Smooth muscle cell of the brain vasculature (primary cell): Measurements from ENCODE around the gene SLC25A33.

Experiments
- DNase-seq: peaks from one replicate; pipeline ENCODE4 v3.0.0-alpha.2; 2012; ENCODE audit warnings: low read depth, low spot score

Gene SLC25A33

DNA sequence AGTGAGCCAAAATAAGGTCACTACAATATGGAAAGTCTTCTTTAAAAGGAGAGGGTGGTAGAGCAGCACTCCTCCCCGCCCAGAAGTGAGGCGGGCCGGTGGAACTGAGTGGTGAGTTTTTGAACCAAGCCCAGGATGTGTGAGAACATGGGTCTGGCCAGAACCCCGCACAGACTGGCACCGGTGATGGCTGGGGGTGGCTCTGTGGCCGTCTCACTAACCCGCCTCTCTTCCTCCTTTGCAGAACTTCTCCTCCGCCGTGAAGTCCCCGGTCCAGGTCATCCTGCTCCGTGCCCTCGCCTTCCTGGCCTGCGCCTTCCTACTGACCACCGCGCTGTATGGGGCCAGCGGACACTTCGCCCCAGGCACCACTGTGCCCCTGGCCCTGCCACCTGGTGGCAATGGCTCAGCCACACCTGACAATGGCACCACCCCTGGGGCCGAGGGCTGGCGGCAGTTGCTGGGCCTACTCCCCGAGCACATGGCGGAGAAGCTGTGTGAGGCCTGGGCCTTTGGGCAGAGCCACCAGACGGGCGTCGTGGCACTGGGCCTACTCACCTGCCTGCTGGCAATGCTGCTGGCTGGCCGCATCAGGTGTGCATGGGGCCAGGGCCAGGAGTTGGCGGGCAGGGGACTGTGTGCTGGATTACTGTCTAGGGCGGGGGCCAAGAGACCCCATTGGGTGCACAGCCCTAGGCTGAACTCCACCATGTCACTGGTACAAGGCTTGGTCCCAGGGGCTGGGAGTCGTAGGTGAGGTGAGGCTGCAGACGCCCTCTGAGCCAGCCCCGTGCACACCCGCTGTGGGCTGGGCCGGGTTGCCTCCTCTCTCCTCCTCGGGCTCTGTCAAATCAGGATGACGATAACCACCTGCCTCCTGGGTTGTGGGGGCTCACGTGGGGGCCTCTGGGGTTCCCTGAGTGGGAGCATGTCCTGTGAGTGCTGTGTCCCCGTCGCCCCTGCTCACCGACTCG is 61.9 kb downstream of the SLC25A33 start:
- DNase-seq: no peak

- no peak for DNase-seq
These were observed 62.9 kb downstream of the SLC25A33 start for GRCh38 chr1:9601942-9602793.

DNA sequence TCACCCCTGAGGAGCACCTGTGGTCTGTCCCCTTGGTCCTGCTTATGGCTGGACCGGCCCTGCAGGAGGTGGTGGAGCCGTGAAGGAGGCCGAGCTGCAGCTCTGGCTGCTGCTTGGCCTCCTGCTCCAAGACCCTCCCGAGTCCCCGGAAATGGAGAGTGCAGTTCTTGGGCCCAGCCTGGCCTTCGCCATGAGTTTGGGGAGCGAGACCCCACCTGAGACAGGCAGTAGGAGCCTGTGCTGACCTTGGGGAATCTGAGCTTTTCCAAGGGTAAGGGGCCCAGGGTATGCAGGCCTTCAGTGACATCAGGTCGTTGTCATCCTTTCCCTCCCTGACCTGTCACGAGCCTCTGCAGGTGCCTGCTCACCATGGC is 63.5 kb downstream of the SLC25A33 start:
- DNase-seq: no peak

GRCh38 chr1:9603307-9603706 is 64.0 kb downstream of the SLC25A33 start:
- no peak for DNase-seq

GRCh38 chr1:9603766-9604753 is 64.8 kb downstream of the SLC25A33 start:
- no peak for DNase-seq

GRCh38 chr1:9604836-9605235 is 65.6 kb downstream of the SLC25A33 start:
- no peak for DNase-seq

GRCh38 chr1:9605946-9606455 is 66.7 kb downstream of the SLC25A33 start:
- no peak for DNase-seq

- no peak for DNase-seq
These were observed 67.2 kb downstream of the SLC25A33 start for GRCh38 chr1:9606458-9606857.

- DNase-seq: no peak
These were observed 67.7 kb downstream of the SLC25A33 start for GRCh38 chr1:9606948-9607347.

GRCh38 chr1:9607352-9607751 is 68.1 kb downstream of the SLC25A33 start:
- no peak for DNase-seq

- DNase-seq: no peak
These were observed 70.7 kb downstream of the SLC25A33 start for GRCh38 chr1:9609998-9610397.

DNA sequence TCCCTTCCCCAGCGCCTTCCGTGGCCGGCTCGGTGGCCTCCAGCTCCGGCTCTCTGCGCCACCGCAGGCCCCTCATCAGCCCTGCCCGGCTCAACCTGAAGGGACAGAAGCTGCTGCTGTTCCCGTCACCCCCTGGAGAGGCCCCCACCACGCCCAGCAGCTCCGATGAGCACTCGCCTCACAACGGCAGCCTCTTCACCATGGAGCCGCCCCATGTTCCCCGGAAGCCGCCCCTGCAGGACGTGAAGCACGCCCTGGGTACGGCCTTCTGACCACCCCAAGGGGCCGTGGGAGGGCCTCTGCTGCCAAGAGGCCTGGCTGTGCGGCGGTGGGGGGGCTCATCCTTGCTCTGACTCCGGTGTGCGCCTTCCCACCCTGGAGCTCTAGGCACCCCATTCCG is 71.3 kb downstream of the SLC25A33 start:
- DNase-seq: no peak

GRCh38 chr1:9611716-9612115 is 72.5 kb downstream of the SLC25A33 start:
- no peak for DNase-seq

- DNase-seq: no peak
These were observed 73.0 kb downstream of the SLC25A33 start for GRCh38 chr1:9612162-9612845.

GRCh38 chr1:9612871-9613624 is 73.8 kb downstream of the SLC25A33 start:
- no peak for DNase-seq

- DNase-seq: no peak
These were observed 74.5 kb downstream of the SLC25A33 start for GRCh38 chr1:9613625-9614299.

DNA sequence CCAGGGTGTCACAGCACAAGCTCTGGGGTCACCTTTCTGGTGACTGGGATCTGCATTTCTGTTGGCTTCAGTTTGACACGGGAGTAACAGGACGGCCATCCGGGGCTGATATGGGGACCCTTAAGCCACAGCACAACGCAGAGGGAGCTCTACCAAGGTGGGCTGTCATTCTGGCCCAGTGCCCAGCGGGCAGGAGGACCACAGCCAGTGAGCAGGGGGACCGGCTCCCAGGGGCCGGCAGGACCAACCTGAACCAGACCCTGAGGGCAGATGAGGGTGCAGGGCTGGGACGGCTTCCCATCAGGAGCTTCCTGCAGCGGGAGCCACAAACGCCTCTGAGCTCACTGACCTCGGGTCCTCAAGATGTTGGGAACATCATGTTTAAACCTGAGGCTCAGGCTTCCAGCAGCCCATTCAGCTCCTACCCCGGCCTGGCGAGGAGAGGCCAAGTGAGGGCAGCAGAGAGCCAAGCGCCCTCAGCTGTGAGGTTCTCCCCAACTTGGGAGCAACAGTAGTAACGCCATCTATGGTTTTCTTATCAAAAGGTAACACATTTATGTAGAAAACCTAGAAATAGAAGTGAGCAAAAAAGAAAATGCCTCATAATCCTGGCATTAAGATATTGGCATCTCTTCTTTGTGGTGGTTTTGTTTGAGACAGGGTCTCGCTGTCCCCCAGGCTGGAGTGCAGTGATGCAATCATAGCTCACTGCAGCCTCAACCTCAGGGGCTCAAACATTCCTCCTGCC is 76.2 kb downstream of the SLC25A33 start:
- no peak for DNase-seq

DNA sequence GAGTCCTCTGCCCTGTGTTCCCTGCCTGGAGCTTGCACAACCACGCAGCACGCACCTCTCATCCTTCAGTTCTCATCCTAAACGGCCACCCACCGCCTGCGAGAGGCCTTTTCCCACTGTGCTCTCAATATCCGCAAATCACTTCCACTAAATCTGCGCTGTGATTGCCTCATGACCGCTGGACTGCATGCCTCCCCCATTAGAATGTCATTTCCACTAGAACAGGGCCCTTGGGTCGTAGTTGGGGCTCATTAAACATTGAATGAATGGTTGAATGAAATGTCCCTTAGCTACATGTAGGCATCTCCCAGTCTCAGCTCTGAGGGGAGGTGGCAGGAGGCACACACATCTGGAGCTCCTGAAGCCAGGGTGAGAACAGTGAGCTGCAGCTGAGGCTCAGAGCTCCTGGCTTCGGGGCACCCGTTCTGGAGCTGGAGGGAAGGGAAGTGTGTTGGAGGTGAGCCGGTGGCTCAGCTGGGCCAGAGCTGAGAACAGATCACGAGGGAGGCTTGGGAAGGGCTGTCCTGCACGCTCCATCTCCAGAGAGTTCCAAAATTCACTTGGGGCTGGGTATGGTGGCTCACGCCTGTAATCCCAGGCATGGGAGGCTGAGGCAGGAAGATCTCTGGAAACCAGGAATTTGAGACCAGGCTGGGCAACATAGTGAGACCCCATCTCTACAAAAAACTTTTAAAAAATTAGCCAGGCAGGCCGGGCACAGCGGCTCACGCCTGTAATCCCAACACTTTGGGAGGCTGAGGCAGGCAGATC is 79.8 kb downstream of the SLC25A33 start:
- DNase-seq: no peak
